Activated T-cell treated with anti-CD3 and anti-CD28 coated beads for 1 hour (primary cell): ENCODE results near the gene POLE.

ENCODE experiments used
- DNase-seq: peaks from one replicate; pipeline ENCODE4 v3.0.0-alpha.2; 2020; ENCODE audit warnings: low read depth

The POLE gene

DNA sequence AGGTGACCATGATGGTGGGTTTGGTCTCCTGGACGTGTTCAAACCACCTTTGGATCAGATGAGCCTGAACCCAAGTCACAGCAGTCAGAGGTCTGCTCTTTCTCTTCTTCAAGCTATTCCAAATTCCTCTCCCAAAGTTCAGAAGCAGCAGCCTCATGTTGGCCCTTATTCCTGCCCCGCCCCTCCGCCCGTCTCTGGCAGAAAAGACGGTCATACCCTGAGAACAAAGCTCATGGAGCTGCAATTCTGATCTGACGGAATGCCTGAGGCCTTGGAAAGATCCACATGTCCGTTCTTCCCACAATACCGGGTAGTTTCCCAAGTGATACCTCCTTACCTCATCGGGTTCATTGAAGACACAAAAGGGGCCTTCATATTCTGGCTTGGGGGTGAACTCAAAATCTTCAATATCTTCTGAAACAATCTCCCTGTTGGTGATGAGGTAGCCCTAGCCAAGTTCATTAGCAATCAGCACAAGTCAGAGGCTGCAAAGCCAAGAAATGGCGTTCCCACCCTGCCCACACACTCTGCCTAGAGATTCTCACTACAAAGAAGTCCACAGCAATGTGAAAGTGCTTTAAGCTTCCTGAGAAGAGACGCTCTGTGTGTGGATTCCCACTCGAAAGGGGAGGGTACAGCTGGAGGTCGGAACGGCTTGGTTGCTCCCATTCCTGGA, 11.2 kb downstream of the POLE start:
- no peak for DNase-seq

DNA sequence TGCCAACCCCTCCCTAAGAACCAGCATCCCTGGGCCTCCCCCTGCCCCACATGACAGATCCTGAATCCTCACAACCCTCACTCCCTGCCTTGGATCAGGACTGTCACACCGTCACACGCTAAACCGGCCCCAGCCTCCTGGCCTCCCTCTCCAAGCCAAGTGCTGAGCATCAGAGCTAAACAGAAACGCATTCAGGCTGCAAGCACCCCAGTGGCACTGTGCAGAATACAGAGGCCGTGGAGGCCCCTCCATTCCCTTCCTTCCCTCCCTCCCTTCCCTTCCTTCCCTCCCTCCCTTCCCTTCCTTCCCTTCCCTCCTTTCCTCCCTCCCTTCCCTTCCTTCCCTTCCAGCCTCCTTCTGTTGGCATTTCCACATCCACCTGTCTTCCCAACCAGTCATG, 12.6 kb downstream of the POLE start:
- DNase-seq, result no peak

DNA sequence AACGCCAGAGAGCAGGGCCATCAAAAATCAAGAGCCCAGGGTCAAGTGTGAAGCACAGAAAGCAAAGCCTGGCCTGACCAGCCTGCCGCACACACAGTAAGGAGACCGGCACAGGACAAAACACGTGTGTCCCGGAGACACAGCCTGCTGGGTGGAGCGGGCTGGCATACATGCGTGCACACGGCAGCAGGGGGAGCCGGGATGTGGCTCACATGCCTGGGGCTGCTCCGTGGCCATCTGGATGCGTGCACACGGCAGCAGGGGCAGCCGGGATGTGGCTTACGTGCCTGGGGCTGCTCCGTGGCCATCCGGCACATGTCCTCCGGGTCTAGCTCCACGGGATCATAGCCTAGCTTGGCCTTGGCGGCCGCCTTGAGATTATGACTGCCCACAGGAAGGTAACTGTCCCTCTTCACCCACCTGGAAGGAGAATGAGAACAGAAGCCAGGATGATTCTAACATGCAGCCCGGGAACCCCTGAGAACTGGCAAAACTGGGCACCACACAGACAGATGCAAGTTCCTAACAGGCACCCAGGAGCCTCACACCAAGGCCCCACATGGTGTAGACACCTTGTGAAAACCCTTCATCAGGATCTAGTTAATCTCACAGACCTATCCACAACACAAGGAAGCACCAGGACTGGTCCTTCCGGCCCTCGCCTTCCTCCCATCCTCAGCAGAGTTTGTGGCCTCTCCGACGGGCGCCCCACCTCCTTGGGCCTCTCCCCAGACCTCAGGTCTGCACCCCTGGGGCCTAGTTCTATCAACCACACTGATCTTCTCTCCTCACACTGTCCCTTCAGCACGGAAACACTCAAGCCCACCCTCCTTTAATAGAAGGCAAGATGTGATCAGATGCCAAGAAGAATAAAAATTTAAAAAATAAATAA, 13.6 kb downstream of the POLE start:
- no peak for DNase-seq

DNA sequence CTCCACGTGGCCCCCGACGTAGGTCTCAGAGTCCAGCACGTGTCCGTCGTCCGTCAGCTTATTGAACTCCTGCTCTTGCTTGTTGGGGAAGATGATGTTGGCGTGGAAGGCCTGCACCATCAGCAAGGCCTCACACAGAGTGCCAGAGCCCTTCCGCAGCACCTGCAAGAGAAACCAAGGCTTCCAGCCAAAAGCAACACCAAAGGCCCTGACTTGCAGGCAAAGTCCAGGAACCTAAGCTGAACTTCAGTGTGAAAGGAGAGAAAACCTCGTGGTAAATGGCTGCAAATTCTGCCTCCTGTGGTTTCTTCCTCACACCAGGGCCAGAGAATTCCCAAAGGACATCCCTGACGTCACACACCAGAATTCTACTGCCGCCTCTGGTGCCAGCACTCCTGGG, 14.5 kb downstream of the POLE start:
- no peak for DNase-seq

DNA sequence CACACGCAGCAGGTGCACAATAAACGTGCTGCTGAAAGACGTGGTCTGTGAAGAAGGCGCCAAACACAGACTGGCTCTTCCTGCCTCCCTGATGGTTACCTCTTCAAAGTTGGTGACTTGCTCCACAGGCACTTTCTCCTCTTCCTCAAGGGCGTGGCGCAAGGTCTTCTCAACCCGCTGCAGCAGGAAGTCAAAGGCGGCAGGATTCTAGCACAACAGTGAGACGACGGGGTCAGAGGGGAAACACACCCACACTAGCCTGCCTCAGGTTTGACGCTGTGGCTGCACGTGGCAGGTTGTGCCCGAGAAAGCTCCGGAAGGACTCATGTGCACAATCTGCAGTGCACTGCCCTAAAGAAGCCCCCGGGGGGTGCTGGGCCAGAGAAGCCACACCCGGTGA, 15.0 kb downstream of the POLE start:
- DNase-seq, result no peak

DNA sequence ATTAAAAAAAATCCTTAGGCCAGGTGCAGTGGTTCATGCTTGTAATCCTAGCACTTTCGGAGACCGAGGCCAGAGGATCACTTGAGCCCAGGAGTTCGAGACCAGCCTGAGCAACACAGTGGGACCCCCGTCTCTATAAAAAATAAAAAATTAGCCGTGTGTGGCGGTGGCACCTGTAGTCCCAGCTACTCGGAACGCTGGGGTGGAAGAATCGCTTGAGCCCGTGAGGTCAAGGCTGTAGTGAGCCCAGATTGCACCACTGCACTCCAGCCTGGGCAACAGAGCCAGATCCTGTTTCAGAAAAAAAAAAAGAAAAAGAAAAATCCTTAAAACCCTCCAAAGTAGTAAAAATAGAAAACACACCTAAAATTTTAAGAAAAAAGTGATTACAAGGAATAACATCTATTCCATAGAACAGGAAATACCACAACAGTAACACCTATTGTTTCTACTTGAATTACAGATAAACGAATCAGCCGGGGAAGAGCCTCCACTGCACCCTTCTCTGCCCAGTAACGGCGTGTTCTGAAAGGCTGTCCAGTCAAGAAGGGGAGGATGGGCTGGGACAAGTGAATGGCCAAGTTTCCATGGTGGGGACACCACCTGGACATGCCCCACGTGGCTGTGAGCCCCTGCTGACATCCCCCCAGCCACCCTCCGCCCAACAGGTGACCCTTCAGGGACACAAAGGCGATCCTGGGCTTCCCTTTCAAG, 17.8 kb downstream of the POLE start:
- no peak for DNase-seq

DNA sequence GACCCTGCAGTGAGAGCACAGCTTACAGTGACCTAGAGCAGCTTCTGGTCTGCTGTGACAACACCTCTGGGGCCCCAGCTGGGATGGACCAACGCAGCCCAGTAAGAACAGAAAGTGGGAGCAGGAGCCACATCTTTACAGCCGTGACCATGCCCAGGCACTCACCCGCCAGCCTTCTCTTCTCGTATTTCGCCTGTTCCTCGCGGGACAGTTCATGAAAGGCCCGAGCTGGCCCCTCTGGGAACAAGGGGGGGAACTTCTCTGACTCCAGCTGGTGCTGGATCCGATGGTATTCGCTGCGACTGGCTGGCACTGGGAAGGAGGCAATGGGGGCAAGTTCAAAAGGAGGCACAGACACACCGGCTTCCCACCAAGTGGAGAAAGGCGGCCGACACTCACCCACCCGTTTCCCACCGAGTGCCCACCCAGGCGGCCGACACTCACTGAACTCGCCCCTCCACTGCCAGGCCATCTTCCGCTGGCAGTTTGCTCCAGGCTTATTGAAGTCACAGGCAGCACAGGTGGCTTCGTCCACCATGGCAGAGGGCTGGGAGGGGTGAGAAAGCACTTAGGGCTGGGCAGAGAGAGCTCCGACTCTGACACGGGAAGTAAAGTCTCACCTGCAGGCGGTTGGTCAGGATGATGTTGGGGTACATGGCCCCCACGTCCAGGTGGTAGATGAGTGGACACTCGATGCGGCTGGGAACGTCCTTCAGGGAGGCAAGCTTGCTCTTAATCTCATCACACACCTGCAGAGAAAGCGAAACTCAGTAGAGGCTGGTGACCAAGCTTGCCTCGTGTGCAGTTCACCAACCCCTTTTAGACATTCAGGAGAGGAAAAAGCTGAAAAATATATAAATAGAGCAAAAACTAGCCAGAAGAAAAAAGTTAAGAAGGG, 18.7 kb downstream of the POLE start:
- no peak for DNase-seq

DNA sequence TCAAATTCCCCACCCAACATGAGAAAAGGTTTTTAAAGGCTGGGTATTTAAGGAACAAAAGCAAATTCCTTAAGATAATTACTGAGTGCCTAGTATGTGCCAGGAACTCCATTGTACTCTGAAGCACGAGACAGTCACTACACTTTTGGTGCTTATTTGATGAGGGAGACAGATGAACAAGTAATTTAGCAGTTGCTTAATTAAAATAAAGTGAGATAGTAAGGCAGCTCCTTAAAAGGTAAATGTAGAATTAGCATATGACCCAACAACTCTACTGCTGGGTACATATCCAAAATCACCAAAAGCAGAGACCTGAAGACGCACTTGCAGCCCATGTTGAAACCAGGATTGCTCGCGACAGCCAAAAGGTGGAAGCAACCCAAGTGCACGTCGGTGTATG, 21.3 kb downstream of the POLE start:
- no peak for DNase-seq

DNA sequence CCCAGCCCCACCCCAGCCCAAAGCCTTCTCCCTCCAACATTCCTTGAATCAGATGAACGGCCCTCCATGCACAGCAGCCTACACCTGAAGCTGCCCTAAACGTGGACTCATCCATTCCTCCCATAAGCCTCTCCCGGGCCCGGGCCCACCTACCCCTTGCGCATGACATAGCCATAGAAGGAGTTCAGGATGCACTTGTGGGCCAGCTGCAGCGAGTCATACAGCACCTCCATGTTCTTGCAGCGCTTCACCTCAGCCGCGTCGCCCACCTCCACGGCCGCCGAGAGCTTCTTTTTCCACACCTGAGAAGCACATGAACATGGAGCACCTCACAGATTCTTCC, 22.0 kb downstream of the POLE start:
- no peak for DNase-seq

DNA sequence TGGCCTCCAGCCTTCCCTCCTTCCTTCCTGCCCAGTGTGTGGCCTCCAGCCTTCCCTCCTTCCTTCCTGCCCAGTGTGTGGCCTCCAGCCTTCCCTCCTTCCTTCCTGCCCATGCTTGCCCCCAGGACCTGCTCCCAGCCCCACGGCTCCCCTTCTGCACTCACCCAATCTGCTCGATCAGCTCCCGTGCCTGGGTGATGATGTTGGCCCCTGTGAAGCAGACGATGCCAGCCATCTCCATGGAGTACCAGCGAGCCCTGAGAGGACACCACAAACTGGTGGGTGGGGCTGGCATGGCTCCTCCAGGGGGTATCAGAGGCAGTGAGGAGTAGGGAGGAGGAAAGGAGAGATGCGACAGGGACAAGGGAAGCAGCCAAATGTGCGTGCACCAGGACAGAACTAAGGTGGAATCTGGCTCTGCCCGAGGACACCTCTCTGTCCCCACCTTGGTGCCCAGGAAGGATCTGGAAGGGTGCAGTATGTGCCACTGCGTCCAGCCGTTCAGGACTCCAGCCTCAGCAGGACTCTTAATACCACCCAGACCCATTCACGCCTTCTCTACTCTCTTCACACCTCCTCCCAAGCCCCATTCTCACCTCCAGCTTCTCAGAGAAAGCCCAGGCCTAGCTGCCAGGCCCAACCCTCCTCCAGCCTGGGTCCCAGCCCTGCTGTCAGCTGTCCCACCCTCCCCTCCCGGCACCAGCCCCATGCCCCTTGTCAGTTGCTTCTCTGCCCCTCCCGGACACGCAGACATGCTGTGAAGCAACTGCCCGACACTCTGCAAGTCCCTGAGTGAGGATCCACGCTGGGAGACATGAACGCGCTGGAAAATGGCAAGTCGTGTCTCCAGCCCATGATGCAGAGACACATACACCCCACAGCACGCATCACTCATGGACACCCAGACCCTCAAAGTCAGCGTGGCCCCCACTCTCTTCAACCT, 22.7 kb downstream of the POLE start:
- no peak for DNase-seq

DNA sequence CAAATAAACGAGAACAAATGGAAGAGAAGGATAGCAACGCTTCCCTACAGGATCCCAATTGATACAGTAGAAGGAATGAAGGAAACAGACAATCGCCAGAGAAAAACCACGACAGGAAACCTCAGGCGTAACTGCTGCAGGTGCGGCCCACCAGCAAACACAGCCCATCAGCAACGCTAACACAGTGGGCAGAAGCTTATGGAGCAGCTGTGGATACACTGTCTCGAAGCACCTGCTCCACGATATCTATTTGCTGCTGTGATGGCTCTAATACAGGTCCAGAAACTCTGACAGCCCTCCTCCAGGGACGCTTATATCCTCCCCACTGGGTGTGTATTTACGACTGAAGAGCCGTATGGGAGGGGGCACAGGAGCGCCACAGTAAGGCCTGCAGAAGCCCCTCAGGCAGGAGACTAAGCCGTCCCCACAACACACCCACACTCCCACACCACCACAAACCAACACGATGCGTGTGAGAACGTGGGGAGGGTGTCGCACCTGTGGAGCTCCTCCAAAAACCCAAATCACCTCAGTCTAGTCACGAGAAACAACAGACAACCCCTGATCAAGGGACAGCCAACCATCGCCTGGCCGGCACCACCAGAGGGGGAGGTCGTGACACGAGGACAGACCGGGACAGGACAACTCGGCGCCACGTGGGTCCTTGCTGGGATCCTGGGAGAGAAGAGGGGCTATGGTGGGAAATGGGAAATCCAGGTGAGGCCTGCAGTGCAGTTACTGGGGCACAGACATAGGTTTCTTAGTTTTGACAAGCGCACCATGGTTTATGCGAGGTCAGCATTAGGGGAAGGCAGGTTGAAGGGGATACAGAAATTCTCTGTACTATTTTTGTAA, 24.0 kb downstream of the POLE start:
- DNase-seq, result no peak

DNA sequence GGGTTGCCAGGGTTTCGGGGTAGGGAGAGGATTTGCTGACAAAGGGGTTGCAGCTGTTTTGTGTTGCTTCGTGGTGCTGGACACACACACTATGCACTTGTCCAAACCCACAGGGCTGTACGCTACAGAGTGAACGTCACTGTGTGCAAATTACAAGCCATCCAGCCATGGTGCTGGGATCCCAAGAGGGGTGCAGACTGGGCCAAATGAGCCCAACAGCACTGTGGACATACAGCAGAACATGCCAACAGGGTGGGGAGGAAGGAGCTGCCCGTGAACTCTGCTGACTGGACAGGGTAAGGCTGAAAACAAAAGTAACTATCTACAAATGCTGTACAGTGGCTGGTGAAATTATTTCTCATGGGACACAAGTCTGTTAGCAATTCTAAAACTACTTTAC, 25.2 kb downstream of the POLE start:
- DNase-seq, result no peak

DNA sequence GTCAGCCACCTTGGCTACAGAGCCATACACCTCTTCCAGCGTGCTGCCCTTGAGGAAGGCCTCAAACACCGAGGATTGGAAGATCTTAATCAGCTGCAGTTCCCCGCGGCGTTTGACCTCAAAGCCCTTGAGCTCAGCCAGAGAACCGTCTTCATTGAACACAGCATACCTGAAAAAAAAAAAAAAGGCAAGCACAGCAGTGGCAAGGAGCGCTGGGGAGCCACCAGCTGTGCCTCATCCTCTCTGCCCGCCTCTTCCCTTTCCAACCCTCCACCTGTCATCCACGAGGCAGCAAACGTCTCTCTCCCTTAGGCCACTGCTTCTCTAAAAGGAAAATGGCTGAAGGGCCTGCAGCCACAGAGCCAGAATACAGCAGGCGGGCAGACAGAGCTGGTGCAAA, 26.1 kb downstream of the POLE start:
- no peak for DNase-seq

DNA sequence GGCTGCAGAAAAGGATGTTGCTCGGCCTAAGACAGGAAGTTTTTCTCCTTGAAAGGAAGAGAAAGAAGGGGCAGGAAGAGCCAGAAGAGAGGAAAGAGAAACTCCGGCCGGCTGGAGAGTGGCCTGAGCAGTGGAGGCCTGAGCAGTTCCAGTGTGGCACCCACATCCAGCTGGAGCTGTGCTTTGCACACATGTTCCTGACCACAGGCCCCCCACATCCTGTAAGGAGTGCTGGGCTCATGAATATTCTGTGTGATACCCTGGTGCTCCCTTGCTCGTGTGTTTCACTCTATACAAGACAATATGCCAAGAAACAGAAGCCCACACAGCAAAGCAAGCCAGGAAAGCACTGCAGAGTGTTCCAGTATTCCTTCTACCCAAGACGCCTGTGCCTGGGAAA, 27.1 kb downstream of the POLE start:
- no peak for DNase-seq

DNA sequence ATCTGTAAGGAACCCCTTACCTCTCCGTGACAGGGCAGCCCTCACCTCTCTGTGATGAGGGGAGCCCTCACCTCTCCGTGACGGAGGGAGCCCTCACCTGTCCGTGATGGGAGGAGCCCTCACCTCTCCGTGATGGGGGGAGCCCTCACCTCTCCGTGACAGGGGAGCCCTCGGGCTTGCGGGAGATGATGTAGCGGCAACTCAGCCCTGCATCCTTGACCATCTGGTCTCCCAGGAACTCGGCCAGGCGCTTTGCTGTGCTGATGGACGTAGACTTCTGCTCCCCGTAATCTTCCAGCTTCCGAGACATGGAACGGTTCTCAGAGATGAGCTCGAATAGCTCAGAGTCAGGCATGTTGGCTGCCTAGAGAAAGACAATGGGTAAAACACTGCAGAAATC, 28.0 kb downstream of the POLE start:
- no peak for DNase-seq

DNA sequence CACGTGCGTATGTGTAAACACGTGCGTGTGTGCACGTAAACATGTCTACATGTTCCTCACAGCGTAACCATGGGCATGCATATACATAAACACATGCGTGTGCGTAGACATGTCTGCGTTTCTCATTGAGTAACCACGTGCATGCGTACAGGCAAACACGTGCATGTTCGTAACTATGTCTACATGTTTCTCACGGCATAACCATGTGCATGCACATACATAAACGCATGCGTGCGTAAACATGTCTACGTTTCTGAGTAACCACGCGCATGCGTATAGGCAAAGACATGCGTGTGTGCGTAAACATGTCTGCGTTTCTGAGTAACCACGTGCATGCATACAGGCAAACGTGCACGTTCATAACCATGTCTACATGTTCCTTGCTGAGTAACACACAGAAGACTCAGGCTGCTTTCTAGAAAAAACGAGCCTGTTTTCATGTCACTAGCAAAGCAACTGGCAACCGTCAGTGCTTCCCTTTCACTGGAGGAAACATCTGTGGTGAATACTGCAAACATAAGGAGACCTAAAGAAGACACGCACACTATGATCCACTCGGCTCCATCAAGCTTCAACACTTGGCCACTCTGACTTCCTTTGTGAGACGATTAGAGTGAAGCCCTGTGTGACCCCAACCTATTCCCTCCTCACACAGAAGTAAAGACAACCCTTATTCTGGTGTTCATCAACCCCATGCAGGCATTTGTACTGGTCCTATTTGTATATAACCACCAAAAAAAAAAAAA, 28.8 kb downstream of the POLE start:
- no peak for DNase-seq

DNA sequence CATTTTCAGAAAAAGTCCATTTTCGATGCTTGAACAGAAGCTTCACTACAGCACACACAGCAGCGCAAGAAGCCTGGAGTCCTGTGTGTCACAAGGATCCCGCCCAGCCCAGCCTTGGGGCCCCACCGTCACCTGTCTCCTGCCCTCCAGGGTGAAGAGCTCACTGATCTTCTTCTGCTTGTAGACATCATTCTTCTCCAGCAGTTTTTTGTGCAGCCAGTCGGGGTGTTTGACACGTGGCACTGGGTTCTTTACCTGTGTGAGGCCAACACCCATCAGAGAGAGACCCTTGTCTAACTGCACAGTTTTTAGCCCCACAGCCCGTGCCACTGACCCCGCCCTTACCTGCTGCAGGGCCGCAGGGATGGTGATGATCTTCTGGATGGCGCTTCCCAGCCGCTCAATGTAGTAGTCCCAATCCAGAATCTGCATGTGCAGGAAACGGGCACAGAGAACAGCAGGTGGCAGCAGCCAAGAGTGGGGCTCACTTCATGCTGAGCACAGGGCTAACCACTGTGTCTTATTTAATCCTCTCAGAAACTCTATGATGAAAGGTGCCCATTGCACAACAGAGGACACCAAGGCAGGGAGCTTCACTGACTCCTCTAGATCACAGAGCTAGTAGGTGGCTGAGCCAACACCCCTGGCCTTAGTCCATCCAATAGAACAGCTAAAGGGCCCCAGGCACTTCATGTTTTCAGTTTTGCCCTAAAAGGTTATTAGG, 30.0 kb downstream of the POLE start:
- no peak for DNase-seq

DNA sequence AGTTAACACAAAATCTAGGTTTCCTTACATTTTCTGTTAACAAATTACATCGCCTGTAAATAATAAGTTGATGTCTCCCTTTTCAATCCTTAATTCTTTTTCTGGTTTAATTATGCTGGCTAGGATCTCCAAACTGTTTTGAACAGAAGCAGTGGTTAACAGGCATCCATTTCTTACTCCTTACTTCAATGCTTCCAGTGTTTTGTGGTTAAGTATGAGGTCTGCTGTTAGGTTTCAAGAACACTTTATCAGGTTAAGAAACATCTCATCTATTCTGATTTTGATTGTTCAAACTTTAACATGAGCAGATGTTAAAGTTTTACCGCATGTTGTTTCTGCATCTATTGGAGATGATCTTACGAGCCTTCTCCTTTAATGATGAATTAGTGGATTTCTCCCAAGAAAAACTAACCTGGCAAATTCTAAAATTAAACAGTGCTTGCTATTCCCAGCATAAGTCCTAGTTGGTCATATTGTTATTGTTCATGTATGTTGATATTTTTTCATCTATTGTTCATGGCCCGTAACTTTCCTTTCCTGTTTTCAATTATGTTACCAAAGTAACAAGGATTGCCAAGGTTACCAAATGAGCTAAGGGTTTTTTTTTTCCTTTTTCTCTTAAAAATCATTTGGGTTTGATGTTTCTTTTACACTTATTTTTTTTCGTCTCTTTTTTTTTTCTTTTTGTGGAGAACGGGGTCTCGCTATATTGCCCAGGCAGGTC, 33.4 kb downstream of the POLE start:
- no peak for DNase-seq
